NCI-H1436 treated with DMSO at 0.1 percent for 48 hours (cell line): ENCODE data around the gene ALS2.
"Not testable (repeated sequence)": the region's sequence is repeated elsewhere in the genome, so short reads cannot be mapped to it uniquely, and the experiment has no call there.

Source experiments
- DNase-seq: peaks from one replicate; lab custom pipeline; 2025; lab: John Stamatoyannopoulos, UW

ALS2 gene

DNA sequence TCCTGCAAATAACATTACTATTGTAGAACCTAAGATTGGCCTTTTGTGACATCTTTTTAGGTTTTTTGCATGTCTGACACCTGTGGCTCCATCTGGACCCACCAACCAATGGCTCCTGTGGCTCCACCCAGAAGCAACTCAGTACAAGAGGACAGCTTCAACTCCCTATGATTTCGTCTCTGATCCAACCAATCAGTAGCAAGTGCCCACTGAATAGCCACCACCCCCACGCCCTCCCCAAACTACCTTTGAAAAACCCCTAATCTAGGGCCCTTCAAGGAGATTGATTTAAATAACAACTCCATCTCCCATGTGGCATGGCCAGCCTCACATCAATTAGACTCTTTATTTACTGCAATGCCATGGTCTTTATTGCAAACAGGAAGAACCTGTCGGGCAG is 105.9 kb downstream of the ALS2 start:
- no peak for DNase-seq

DNA sequence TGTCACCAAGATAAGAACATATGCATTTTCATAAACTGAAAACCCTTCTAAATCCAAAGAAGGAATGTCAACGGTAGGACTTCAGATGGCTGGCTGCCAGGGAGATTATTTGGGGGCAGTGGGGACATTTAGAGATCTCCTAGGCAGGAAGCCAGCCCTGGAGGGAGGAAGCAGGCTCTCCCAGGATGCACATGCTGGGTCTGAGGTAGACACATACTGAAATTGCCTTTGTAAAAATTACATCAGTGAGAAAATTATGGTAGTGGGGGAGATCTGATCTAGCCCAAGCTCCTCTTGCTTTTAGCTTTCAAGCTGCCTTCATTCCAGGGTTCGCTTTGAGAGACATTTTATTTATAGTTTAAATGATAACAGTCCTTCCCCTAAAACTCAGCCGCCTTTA is 106.4 kb downstream of the ALS2 start:
- no peak for DNase-seq

DNA sequence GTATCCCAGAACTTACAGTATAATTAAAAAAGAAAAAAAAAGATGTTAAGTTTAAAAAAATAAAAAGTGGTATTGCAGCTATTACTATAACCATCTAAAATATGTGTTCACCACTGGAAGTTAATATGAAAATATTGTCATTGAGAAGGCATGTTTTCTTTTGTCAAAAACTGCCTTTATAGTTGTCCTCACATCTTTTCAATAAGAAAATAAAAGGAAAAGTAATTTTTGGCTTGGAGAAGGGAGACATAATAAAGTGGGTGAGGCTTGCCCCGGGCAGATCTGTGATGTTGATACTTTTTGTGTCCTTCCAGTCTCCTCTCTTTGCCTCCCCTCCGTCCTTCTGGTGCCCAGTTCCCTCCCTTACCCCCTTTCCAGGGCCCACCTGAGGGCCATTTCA is 107.2 kb downstream of the ALS2 start:
- no peak for DNase-seq

DNA sequence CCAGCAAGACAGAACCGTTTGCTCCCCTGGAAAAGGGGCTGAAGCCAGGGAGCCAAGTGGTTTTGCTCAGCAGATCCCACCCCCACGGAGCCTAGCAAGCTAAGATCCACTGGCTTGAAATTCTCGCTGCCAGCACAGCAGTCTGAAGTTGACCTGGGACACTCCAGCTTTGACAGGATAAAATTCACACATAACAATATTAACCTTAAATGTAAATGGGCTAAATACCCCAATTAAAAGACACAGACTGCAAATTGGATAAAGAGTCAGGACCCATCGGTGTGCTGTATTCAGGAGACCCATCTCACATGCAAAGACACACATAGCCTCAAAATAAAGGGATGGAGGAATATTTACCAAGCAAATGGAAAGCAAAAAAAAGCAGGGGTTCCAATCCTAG is 109.5 kb downstream of the ALS2 start:
- DNase-seq, result not testable (repeated sequence)

GRCh38 chr2:201669865-201670264 is 110.9 kb downstream of the ALS2 start:
- no peak for DNase-seq

DNA sequence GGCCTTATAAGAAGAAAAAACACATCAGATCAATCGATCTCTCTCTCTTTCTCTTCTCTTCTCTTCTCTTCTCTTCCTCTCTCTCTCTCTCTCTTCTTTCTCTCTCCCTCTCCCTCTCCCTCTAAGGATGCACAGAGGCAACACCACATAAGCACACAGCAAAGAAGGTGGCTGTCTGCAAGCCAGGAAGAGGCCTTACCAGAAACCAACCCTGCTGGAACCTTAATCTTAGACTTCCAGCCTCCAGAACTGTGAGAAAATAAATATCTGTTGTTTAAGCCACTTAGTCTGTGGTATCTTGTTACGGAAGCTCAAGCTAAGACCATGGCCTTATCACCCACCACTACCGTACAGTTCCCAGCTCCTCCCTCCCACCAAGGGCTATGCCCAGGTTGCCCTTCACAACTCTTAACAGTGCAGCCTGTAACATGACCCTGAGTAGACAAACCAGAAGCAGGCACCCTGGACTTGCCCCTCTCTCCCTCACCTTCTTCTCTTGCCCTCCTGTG is 112.3 kb downstream of the ALS2 start:
- no peak for DNase-seq

- DNase-seq, result no peak
Measured at GRCh38 chr2:201664334-201664733, 116.4 kb downstream of the ALS2 start.

- no peak for DNase-seq
Measured at GRCh38 chr2:201661366-201661765, 119.4 kb downstream of the ALS2 start.

- DNase-seq, result no peak
Measured at GRCh38 chr2:201660293-201660895, 120.3 kb downstream of the ALS2 start.

DNA sequence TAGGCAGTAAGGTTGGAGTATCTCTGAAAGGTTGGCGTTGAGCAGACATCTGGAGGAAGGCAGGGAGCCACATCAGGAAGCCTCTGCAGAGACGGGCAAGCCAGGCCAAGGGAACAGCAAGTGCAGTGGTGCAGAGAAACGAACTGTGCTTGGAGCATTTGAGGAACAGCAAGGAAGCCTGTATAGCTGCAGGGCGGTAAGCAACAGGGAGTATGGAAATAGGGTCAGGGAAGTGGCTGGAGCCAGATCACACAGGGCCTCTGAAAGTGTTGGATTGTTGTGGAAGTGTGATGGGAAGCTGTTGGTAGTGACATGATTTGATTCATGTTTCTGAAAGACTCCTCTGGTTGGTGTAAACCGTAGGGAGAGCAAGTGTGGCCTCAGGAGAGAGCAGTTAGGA is 124.0 kb downstream of the ALS2 start:
- no peak for DNase-seq

GRCh38 chr2:201656102-201656501 is 124.6 kb downstream of the ALS2 start:
- no peak for DNase-seq

- no peak for DNase-seq
Measured at GRCh38 chr2:201654616-201655384, 125.9 kb downstream of the ALS2 start.

DNA sequence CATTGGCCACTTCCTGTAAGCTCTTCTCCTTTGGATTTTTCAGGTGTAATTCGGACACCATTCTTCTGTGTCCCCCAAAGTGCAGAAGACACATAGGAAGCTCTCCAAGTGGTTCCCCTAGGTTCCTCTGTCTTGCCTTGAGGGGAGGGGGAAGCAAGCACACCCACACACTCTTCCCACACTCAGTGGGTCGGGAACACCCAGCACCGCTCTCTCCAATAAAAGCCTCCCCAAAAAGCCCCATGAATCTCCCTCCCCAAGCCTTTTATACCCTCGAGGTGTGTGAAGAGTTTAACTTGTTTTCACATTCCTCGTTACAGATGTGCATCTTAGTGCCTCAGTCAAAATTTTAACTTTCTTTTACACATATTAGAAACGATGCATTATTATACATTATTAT is 127.5 kb downstream of the ALS2 start:
- DNase-seq, result no peak
